ENCODE measurements around the gene ADGRV1. TPM values are rescaled to one million over a fixed set of nuclear protein-coding genes. Genes with fewer than 3 reads are reported as not detected.

The ADGRV1 gene
- total RNA-seq, 4 donors from 2014 or later = 129 to 158 (median 145) TPM

GRCh38 chr5:91052977-91053740, 494.6 kb downstream of the ADGRV1 start:
- Histone ChIP-seq H3K36me3 (no peaks in the 10 kb centered on the region), H3K4me3 (replicated peaks in 1 of 3) (no peak overlapping the region), H3K27me3 (no peaks in the 10 kb centered on the region), H3K27ac (no peak overlapping the region), H3K9me3 (no peaks in the 10 kb centered on the region), H3K4me1 (peaks cover 6 to 9% of the 10 kb centered on the region in 2 donors)
- 68 to 73% methylated on average over 4 of the region's 4 CpGs for WGBS, 2 donors
- TF ChIP-seq POLR2A (IDR thresholded peaks at IDR 0.05) (no peak), CTCF (IDR thresholded peaks at IDR 0.05) (no peak)
- intact Hi-C loops (cut with DNase I) = no loop called here
- no peak for DNase-seq

GRCh38 chr5:91053741-91054025, 495.1 kb downstream of the ADGRV1 start:
- H3K4me3 ChIP-seq (replicated peaks in 1 of 3) = no peak overlapping the region
- intact Hi-C loops (cut with DNase I) = no loop called here
- H3K36me3 ChIP-seq = no peaks in the 10 kb centered on the region
- peaks cover 7 to 12% of the 10 kb centered on the region in 2 donors for H3K4me1 ChIP-seq
- WGBS, 2 donors = 89 to 92% methylated on average over 1 of the region's 1 CpG
- DNase-seq = no peak
- H3K27me3 ChIP-seq = no peaks in the 10 kb centered on the region
- H3K9me3 ChIP-seq = no peaks in the 10 kb centered on the region
- H3K27ac ChIP-seq = no peak overlapping the region
- TF ChIP-seq POLR2A (IDR thresholded peaks at IDR 0.05) (no peak), CTCF (IDR thresholded peaks at IDR 0.05) (no peak)

GRCh38 chr5:91058155-91058554, 499.6 kb downstream of the ADGRV1 start:
- peak overlapping the region in 1 of 3 donors; percentile 11 for H3K27ac ChIP-seq
- TF ChIP-seq POLR2A (IDR thresholded peaks at IDR 0.05) (no peak), CTCF (IDR thresholded peaks at IDR 0.05) (no peak)
- no peaks in the 10 kb centered on the region for H3K36me3 ChIP-seq
- no peaks in the 10 kb centered on the region for H3K27me3 ChIP-seq
- WGBS, 2 donors = 0 to 53% methylated on average over 1 of the region's 1 CpG
- no peak overlapping the region for H3K4me3 ChIP-seq (replicated peaks in 1 of 3)
- intact Hi-C loops (cut with DNase I) = no loop called here
- H3K9me3 ChIP-seq = no peaks in the 10 kb centered on the region
- peaks cover 21 to 29% of the 10 kb centered on the region in 2 donors for H3K4me1 ChIP-seq
- DNase-seq = no peak

- Histone ChIP-seq H3K27me3 (no peaks in the 10 kb centered on the region), H3K4me3 (replicated peaks in 1 of 3) (no peak overlapping the region), H3K9me3 (no peaks in the 10 kb centered on the region), H3K4me1 (peaks cover 21 to 29% of the 10 kb centered on the region in 2 donors), H3K36me3 (no peaks in the 10 kb centered on the region), H3K27ac (peak overlapping the region in 1 of 3 donors; percentile 11)
- intact Hi-C loops (cut with DNase I) = no loop called here
- TF ChIP-seq CTCF (IDR thresholded peaks at IDR 0.05) (no peak), POLR2A (IDR thresholded peaks at IDR 0.05) (no peak)
- peak; percentile 19 to 50 for DNase-seq
- 59 to 68% methylated on average over 4 of the region's 4 CpGs for WGBS, 2 donors
Measured at GRCh38 chr5:91058575-91058974, 500.0 kb downstream of the ADGRV1 start.

- DNase-seq = no peak
Measured at GRCh38 chr5:91059409-91059808, 500.8 kb downstream of the ADGRV1 start.

More at GRCh38 chr5:91059409-91059808, 500.8 kb downstream of the ADGRV1 start:
- 77 to 87% methylated on average over 1 of the region's 1 CpG for WGBS, 2 donors
- no peaks in the 10 kb centered on the region for H3K9me3 ChIP-seq
- H3K36me3 ChIP-seq = no peaks in the 10 kb centered on the region
- TF ChIP-seq POLR2A (IDR thresholded peaks at IDR 0.05) (no peak), CTCF (IDR thresholded peaks at IDR 0.05) (no peak)
- H3K4me1 ChIP-seq = peaks cover 21 to 29% of the 10 kb centered on the region in 2 donors
- H3K27me3 ChIP-seq = no peaks in the 10 kb centered on the region
- no peak overlapping the region for H3K27ac ChIP-seq
- intact Hi-C loops (cut with DNase I) = no loop called here
- no peak overlapping the region for H3K4me3 ChIP-seq (replicated peaks in 1 of 3)

Measured in thyroid gland (tissue), 4 donors.